ENCODE data around the gene ARL4A.

Gene ARL4A

GRCh38 chr7:12692479-12693259 is 5.2 kb downstream of the ARL4A start:
- DNase-seq (ENCODE audit: low read depth) = no peak
- H3K4me3 ChIP-seq (ENCODE audit: low read depth, low read length) = no peak overlapping the region
- TF ChIP-seq, protein P1, sequence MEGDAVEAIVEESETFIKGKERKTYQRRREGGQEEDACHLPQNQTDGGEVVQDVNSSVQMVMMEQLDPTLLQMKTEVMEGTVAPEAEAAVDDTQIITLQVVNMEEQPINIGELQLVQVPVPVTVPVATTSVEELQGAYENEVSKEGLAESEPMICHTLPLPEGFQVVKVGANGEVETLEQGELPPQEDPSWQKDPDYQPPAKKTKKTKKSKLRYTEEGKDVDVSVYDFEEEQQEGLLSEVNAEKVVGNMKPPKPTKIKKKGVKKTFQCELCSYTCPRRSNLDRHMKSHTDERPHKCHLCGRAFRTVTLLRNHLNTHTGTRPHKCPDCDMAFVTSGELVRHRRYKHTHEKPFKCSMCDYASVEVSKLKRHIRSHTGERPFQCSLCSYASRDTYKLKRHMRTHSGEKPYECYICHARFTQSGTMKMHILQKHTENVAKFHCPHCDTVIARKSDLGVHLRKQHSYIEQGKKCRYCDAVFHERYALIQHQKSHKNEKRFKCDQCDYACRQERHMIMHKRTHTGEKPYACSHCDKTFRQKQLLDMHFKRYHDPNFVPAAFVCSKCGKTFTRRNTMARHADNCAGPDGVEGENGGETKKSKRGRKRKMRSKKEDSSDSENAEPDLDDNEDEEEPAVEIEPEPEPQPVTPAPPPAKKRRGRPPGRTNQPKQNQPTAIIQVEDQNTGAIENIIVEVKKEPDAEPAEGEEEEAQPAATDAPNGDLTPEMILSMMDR (IDR thresholded peaks at IDR 0.05; ENCODE audit: low read depth, low read length, missing control alignments) = no peak

- no peak overlapping the region for H3K4me3 ChIP-seq (ENCODE audit: low read depth, low read length)
- TF ChIP-seq, protein P1 (IDR thresholded peaks at IDR 0.05; ENCODE audit: low read depth, low read length, missing control alignments) = no peak
- DNase-seq (ENCODE audit: low read depth) = no peak
These were observed 7.4 kb downstream of the ARL4A start for GRCh38 chr7:12694817-12695216.

DNA sequence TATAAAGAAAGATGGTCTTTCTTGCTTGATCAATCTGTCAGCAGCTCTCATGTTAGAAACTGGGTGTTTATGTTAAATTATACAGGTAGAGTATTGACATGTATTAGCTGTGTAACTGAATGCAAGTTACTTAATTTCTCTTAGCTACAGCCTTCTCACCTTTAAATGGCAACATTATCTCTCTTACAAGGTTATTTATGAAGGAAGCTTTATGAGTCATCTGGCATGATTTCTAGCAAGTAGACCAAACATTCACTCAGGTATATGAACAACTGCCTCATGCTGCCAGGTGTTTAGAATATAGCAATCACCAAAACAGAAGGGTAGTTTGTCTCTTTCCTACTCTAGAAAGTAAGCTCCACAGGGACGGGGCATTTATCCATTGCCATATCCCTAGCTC is 8.5 kb downstream of the ARL4A start:
- DNase-seq (ENCODE audit: low read depth) = no peak
- H3K4me3 ChIP-seq (ENCODE audit: low read depth, low read length) = no peak overlapping the region
- TF ChIP-seq, protein P1 (IDR thresholded peaks at IDR 0.05; ENCODE audit: low read depth, low read length, missing control alignments) = no peak

- no peak for DNase-seq (ENCODE audit: low read depth)
- TF ChIP-seq, protein P1 (IDR thresholded peaks at IDR 0.05; ENCODE audit: low read depth, low read length, missing control alignments) = no peak
- H3K4me3 ChIP-seq (ENCODE audit: low read depth, low read length) = no peak overlapping the region
These were observed 11.9 kb downstream of the ARL4A start for GRCh38 chr7:12699299-12699698.

DNA sequence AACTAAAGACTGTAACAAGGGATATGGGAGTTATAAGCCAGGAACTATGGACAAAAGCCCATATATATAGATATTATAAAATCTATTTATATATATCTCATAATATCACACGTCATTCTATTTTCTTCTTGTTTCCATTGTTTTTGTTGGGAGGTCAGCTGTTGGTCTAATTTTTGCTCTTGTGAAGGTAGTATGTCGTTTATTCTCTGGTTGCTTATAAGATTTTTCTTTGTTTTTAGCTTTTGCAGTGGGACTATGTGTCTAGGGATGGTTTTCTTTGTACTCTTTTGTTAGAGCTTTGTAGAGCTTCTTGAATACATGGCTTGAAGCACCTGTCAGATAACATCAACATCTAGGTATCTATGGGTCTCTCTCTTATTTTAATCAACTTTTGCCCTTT is 14.0 kb downstream of the ARL4A start:
- no peak overlapping the region for H3K4me3 ChIP-seq (ENCODE audit: low read depth, low read length)
- TF ChIP-seq, protein P1 (IDR thresholded peaks at IDR 0.05; ENCODE audit: low read depth, low read length, missing control alignments) = no peak
- no peak for DNase-seq (ENCODE audit: low read depth)

GRCh38 chr7:12703881-12704280 is 16.4 kb downstream of the ARL4A start:
- H3K4me3 ChIP-seq (ENCODE audit: low read depth, low read length) = no peak overlapping the region
- DNase-seq (ENCODE audit: low read depth) = no peak
- TF ChIP-seq, protein P1 (IDR thresholded peaks at IDR 0.05; ENCODE audit: low read depth, low read length, missing control alignments) = no peak

DNA sequence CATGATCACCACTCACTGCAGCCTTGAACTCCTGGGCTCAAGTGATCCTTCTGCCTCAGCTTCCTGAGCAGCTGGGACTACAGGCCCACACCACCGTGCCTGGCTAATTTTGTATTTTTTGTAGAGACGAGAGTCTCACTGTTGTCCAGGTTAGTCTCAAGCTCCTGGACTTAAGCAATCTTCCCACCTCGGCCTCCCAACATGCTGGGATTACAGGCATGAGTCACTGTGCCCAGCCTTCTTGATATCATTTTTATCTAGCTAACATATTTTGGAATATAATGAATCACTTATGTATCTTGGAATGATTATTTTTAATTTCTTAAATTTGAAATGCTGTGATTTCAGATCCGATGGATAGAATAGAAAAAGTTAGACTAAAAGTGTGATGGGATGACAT is 18.4 kb downstream of the ARL4A start:
- H3K4me3 ChIP-seq (ENCODE audit: low read depth, low read length) = no peak overlapping the region
- TF ChIP-seq, protein P1 (IDR thresholded peaks at IDR 0.05; ENCODE audit: low read depth, low read length, missing control alignments) = no peak
- DNase-seq (ENCODE audit: low read depth) = no peak
